H9 (cell line): Measurements from ENCODE around the gene STAT3. TPM values are rescaled to one million over a fixed set of nuclear protein-coding genes. Genes with fewer than 3 reads are reported as not detected.

Experiments used
- DNase-seq: peaks from one replicate; pipeline ENCODE4 v3.0.0-alpha.2; 2017
- H2AFZ ChIP-seq: one replicate; pipeline ENCODE4 v1.6.1; 2013; ENCODE audit warnings: mild to moderate bottlenecking, low read length, control low read depth, moderate library complexity
- H2AK5ac ChIP-seq: 2 replicates; pipeline ENCODE4 v1.6.1; 2013; ENCODE audit warnings: low read length, control low read depth, mixed read lengths; ENCODE audit not compliant: insufficient read length
- H2BK120ac ChIP-seq: one replicate; pipeline ENCODE4 v1.6.1; 2013; ENCODE audit warnings: low read depth, mild to moderate bottlenecking, low read length, control low read depth, inconsistent platforms; ENCODE audit not compliant: poor library complexity, severe bottlenecking
- H2BK12ac ChIP-seq: 2 replicates; pipeline ENCODE4 v1.6.1; 2013; ENCODE audit warnings: low read length, control low read depth, mixed read lengths, low read depth; ENCODE audit not compliant: insufficient read length
- H2BK15ac ChIP-seq: 2 replicates; pipeline ENCODE4 v1.6.1; 2013; ENCODE audit warnings: low read depth, low read length, control low read depth
- H2BK20ac ChIP-seq: one replicate; pipeline ENCODE4 v1.6.1; 2013; ENCODE audit warnings: low read depth, mild to moderate bottlenecking, low read length, control low read depth, inconsistent platforms; ENCODE audit not compliant: poor library complexity, severe bottlenecking
- H2BK5ac ChIP-seq: 2 replicates; pipeline ENCODE4 v1.6.1; 2013; ENCODE audit warnings: low read length, control low read depth, mixed read lengths; ENCODE audit not compliant: insufficient read length
- H3K14ac ChIP-seq: 2 replicates; pipeline ENCODE4 v1.6.1; 2013; ENCODE audit warnings: low read length, control low read depth; ENCODE audit not compliant: insufficient read depth
- H3K18ac ChIP-seq: 2 replicates; pipeline ENCODE4 v1.6.1; 2013; ENCODE audit warnings: low read depth, mild to moderate bottlenecking, mixed read lengths, low read length, control low read depth; ENCODE audit not compliant: insufficient read length
- H3K23ac ChIP-seq: 2 replicates; pipeline ENCODE4 v1.6.1; 2013; ENCODE audit warnings: low read length, control low read depth, mixed read lengths, low read depth; ENCODE audit not compliant: insufficient read length
- H3K23me2 ChIP-seq: 2 replicates; pipeline ENCODE4 v1.6.1; 2013; ENCODE audit warnings: low read depth, mild to moderate bottlenecking, mixed read lengths, low read length, control low read depth; ENCODE audit not compliant: insufficient read length, poor library complexity, severe bottlenecking
- H3K27ac ChIP-seq: 2 replicates; pipeline ENCODE4 v1.5.1; 2013; ENCODE audit warnings: low read length, control low read depth, mixed read lengths, low read depth; ENCODE audit not compliant: insufficient read length
- H3K27me3 ChIP-seq: 2 replicates; pipeline ENCODE4 v1.6.1; 2013; ENCODE audit warnings: low read length, control low read depth, inconsistent platforms; ENCODE audit not compliant: insufficient read depth
- H3K4ac ChIP-seq: 2 replicates; pipeline ENCODE4 v1.6.1; 2013; ENCODE audit warnings: low read depth, mild to moderate bottlenecking, control low read depth, inconsistent platforms, low read length, moderate library complexity
- H3K4me1 ChIP-seq: 2 replicates; pipeline ENCODE4 v1.6.1; 2013; ENCODE audit warnings: low read length, control low read depth, inconsistent platforms; ENCODE audit not compliant: insufficient read depth
- H3K4me2 ChIP-seq: 2 replicates; pipeline ENCODE4 v1.6.1; 2013; ENCODE audit warnings: low read length, control low read depth, mixed read lengths; ENCODE audit not compliant: insufficient read length, insufficient read depth
- H3K56ac ChIP-seq: 2 replicates; pipeline ENCODE4 v1.6.1; 2013; ENCODE audit warnings: low read depth, mild to moderate bottlenecking, mixed read lengths, low read length, control low read depth; ENCODE audit not compliant: insufficient read length
- H3K79me1 ChIP-seq: 2 replicates; pipeline ENCODE4 v1.6.1; 2013; ENCODE audit warnings: low read depth, mild to moderate bottlenecking, moderate library complexity, low read length, control low read depth, inconsistent platforms; ENCODE audit not compliant: insufficient read depth, poor library complexity, severe bottlenecking
- H3K79me2 ChIP-seq: 2 replicates; pipeline ENCODE4 v1.6.1; 2013; ENCODE audit warnings: low read length, control low read depth, inconsistent platforms; ENCODE audit not compliant: insufficient read depth
- H3K9ac ChIP-seq: 2 replicates; pipeline ENCODE4 v1.6.1; 2013; ENCODE audit warnings: low read length, control low read depth, mixed read lengths; ENCODE audit not compliant: insufficient read length; ENCODE audit errors: extremely low read depth
- H3K9me3 ChIP-seq: one replicate; pipeline ENCODE4 v1.6.1; 2013; ENCODE audit warnings: low read depth, low read length, inconsistent platforms; ENCODE audit not compliant: control insufficient read depth
- H3T11ph ChIP-seq: one replicate; pipeline ENCODE4 v1.6.1; 2013; ENCODE audit warnings: mild to moderate bottlenecking, low read length, control low read depth, inconsistent platforms
- H4K20me1 ChIP-seq: one replicate; pipeline ENCODE4 v1.6.1; 2013; ENCODE audit not compliant: control insufficient read depth, insufficient read length, insufficient read depth
- H4K5ac ChIP-seq: 2 replicates; pipeline ENCODE4 v1.6.1; 2013; ENCODE audit warnings: low read depth, mild to moderate bottlenecking, mixed read lengths, low read length, control low read depth; ENCODE audit not compliant: insufficient read length
- H4K8ac ChIP-seq: replicated peaks from 2 replicates; pipeline ENCODE4 v1.6.1; 2013; ENCODE audit warnings: low read length, control low read depth, mixed read lengths, low read depth; ENCODE audit not compliant: insufficient read length
- H4K91ac ChIP-seq: 2 replicates; pipeline ENCODE4 v1.6.1; 2013; ENCODE audit warnings: low read depth, mild to moderate bottlenecking, moderate library complexity, mixed read lengths, low read length, control low read depth; ENCODE audit not compliant: insufficient read length
- H3K27ac Mint-ChIP-seq, 3 experiments: 2 replicates in 2 of 3; 3 replicates in 1 of 3; pipeline ENCODE4 v1.8.0; 2020 to 2021; ENCODE audit warnings: mixed read lengths in 3 of 3, mild to moderate bottlenecking in 1 of 3, moderate library complexity in 1 of 3
- H3K27me3 Mint-ChIP-seq: 2 replicates; pipeline ENCODE4 v1.8.0; 2021; ENCODE audit warnings: low read depth, mild to moderate bottlenecking, moderate library complexity, mixed read lengths
- H3K36me3 Mint-ChIP-seq, 3 experiments: 2 replicates in 2 of 3; 3 replicates in 1 of 3; pipeline ENCODE4 v1.8.0; 2020 to 2021; ENCODE audit warnings: low read depth in 3 of 3, mixed read lengths in 3 of 3; ENCODE audit not compliant: insufficient read depth in 1 of 3
- H3K4me1 Mint-ChIP-seq, 2 experiments: 2 replicates each; pipeline ENCODE4 v1.8.0; 2020; ENCODE audit warnings: mixed read lengths in 2 of 2
- H3K4me3 Mint-ChIP-seq, 2 experiments: 2 replicates in 1 of 2; 3 replicates in 1 of 2; pipeline ENCODE4 v1.8.0; 2020 to 2021; ENCODE audit warnings: mild to moderate bottlenecking in 2 of 2, mixed read lengths in 2 of 2, moderate library complexity in 1 of 2
- H3K9me3 Mint-ChIP-seq, 2 experiments: 2 replicates in 1 of 2; 3 replicates in 1 of 2; pipeline ENCODE4 v1.8.0; 2020; ENCODE audit warnings: mild to moderate bottlenecking in 2 of 2, mixed read lengths in 2 of 2, moderate library complexity in 1 of 2
- CTCF ChIP-seq: fragments of 200-600 bp; sonication (generic); conservative IDR thresholded peaks from 3 replicates; pipeline ENCODE4 v1.8.0; 2021; ENCODE audit warnings: antibody characterized with exemption, mild to moderate bottlenecking
- WGBS: extraction: QIAGEN DNeasy Blood & Tissue Kit; methylation state at CpG from one replicate; pipeline ENCODE4 v1.1.7; 2013; ENCODE audit warnings: missing lambda C conversion rate, low lambda C conversion rate, mixed read lengths; ENCODE audit not compliant: insufficient read length; ENCODE audit errors: extremely low coverage; 5-methylcytosine and 5-hydroxymethylcytosine counted together
- total RNA-seq: library from RNA; stranded (reverse); gene quantifications from 2 replicates; pipeline ENCODE4 v1.2.1, GENCODE V29; 2021

STAT3 gene
- total RNA-seq, 1 experiment from 2014 or later = 83.2 TPM

- Histone ChIP-seq H3K27me3 (no peaks in the 10 kb centered on the region; the same call in 1 of the 2 replicates), H3K18ac (peak overlapping the region; percentile 2), H3K9ac (no peak overlapping the region), H3K4me1 (peaks cover 7% of the 10 kb centered on the region; the same call in 1 of the 2 replicates), H4K20me1 (no peaks in the 10 kb centered on the region), H3K56ac (no peak overlapping the region), H2BK120ac (no peak overlapping the region), H3K23ac (no peak overlapping the region), H3K4ac (no peak overlapping the region), H3K14ac (peak overlapping the region; percentile 39), H3K79me1 (no peaks in the 10 kb centered on the region), H2BK5ac (no peak overlapping the region), H3K27ac (no peak overlapping the region), H3K4me2 (no peak overlapping the region), H2BK12ac (no peak overlapping the region), H2AFZ (no peak overlapping the region), H4K8ac (no peak overlapping the region), H2AK5ac (no peak overlapping the region), H2BK15ac (no peak overlapping the region; the same call in 1 of the 2 replicates), H3K79me2 (no peaks in the 10 kb centered on the region), H2BK20ac (no peak overlapping the region), H4K5ac (no peak overlapping the region), H3T11ph (no peak overlapping the region), H3K9me3 (no peaks in the 10 kb centered on the region), H4K91ac (no peak overlapping the region), H3K23me2 (peaks cover 4% of the 10 kb centered on the region)
- DNase-seq = peak; percentile 24
- no peak overlapping the region for H3K4me3 Mint-ChIP-seq
- H3K27me3 Mint-ChIP-seq = peaks cover 15% of the 10 kb centered on the region
- WGBS = no CpG with 5 or more reads among the region's 7 CpGs
- H3K9me3 Mint-ChIP-seq = no peaks in the 10 kb centered on the region; a peak in 1 of 5 replicates
- peaks cover 22 to 35% of the 10 kb centered on the region in 2 experiments for H3K4me1 Mint-ChIP-seq
- H3K36me3 Mint-ChIP-seq = peaks cover 0 to 2% (median 0%) of the 10 kb centered on the region in 3 experiments; a peak in 2 of 7 replicates
- peak overlapping the region in 1 of 3 experiments; percentile 59; a peak in 2 of 7 replicates for H3K27ac Mint-ChIP-seq
- no peak for TF ChIP-seq CTCF
Measured at GRCh38 chr17:42283241-42284023, 104.8 kb downstream of the STAT3 start.
